Lower lobe of right lung (tissue), 1 donor: ENCODE results near the gene ZNF580. TPM values are rescaled to one million over a fixed set of nuclear protein-coding genes. Genes with fewer than 3 reads are reported as not detected.

Experiments
- total RNA-seq: library from RNA; stranded (reverse); fragmentation: NEBNext Ultra II Directional; extraction: Animal tissue kit (Norgen Biotek cat#: 25700); gene quantifications from one replicate; pipeline ENCODE4 v1.2.1, GENCODE V29; 2021
- donor health status: DM: no; HTN: yes; CAD: no; lungs with severe emphysema.

The ZNF580 gene
- total RNA-seq, 1 donor from 2014 or later = 35.2 TPM

Other genes starting within 250 kb of the ZNF580 start
- gene UBE2S, start 233.2 kb upstream of the ZNF580 start, total RNA-seq = 18.6 TPM
- gene SHISA7, start 197.7 kb upstream of the ZNF580 start, total RNA-seq = not detected
- gene ISOC2, start 179.4 kb upstream of the ZNF580 start, total RNA-seq = 28.6 TPM
- gene C19orf85, start 176.3 kb upstream of the ZNF580 start, total RNA-seq = not detected
- 7.1 TPM for gene ZNF628, start 164.4 kb upstream of the ZNF580 start, total RNA-seq
- 16.6 TPM for gene NAT14, start 155.8 kb upstream of the ZNF580 start, total RNA-seq
- gene SSC5D, start 152.6 kb upstream of the ZNF580 start, total RNA-seq = 4.7 TPM
- not detected for gene SBK2, start 103.9 kb upstream of the ZNF580 start, total RNA-seq
- gene SBK3, start 95.5 kb upstream of the ZNF580 start, total RNA-seq = 0.80 TPM
- 12.7 TPM for gene ZNF579, start 60.2 kb upstream of the ZNF580 start, total RNA-seq
- 14.3 TPM for gene FIZ1, start 41.5 kb upstream of the ZNF580 start, total RNA-seq
- gene ZNF524, start 40.7 kb upstream of the ZNF580 start, total RNA-seq = 33.4 TPM
- gene ZNF865, start 35.4 kb upstream of the ZNF580 start, total RNA-seq = 16.5 TPM
- gene ZNF784, start 16.4 kb upstream of the ZNF580 start, total RNA-seq = 7.1 TPM
- gene ZNF581, start 2.6 kb downstream of the ZNF580 start, total RNA-seq = 22.7 TPM
- 11.6 TPM for gene CCDC106, start 7.2 kb downstream of the ZNF580 start, total RNA-seq
- gene U2AF2, start 14.0 kb downstream of the ZNF580 start, total RNA-seq = 143 TPM
- 105 TPM for gene EPN1, start 34.2 kb downstream of the ZNF580 start, total RNA-seq
- not detected for gene NLRP9, start 97.4 kb downstream of the ZNF580 start, total RNA-seq
- not detected for gene RFPL4A, start 118.1 kb downstream of the ZNF580 start, total RNA-seq
- gene RFPL4AL1, start 128.1 kb downstream of the ZNF580 start, total RNA-seq = not detected
- gene NLRP11, start 191.0 kb downstream of the ZNF580 start, total RNA-seq = not detected
- gene NLRP4, start 195.5 kb downstream of the ZNF580 start, total RNA-seq = not detected